HG02588 (cell line): ENCODE data around the gene GRAMD1A.
"Not testable (repeated sequence)": the region's sequence is repeated elsewhere in the genome, so short reads cannot be mapped to it uniquely, and the experiment has no call there.

Source experiments
- ATAC-seq: cut with Tn5 transposase; IDR thresholded peaks from one replicate; pipeline ENCODE4 v1.9.1; 2021; ENCODE audit warnings: mild to moderate bottlenecking, moderate library complexity; ENCODE audit not compliant: unreplicated experiment

GRAMD1A gene

GRCh38 chr19:34976611-34977010 lies 23.5 kb upstream of the GRAMD1A start:
- no peak for ATAC-seq

- no peak for ATAC-seq
Observed at GRCh38 chr19:34979819-34980640, 20.1 kb upstream of the GRAMD1A start.

GRCh38 chr19:34982275-34982674 lies 17.8 kb upstream of the GRAMD1A start:
- no peak for ATAC-seq

GRCh38 chr19:34983786-34984185 lies 16.3 kb upstream of the GRAMD1A start:
- ATAC-seq: no peak

GRCh38 chr19:34984287-34984686 lies 15.8 kb upstream of the GRAMD1A start:
- ATAC-seq: no peak

GRCh38 chr19:34985249-34986022 lies 14.7 kb upstream of the GRAMD1A start:
- ATAC-seq: no peak

- no peak for ATAC-seq
Observed at GRCh38 chr19:34988119-34988518, 12.0 kb upstream of the GRAMD1A start.

GRCh38 chr19:34989298-34989697 lies 10.8 kb upstream of the GRAMD1A start:
- no peak for ATAC-seq

GRCh38 chr19:34990578-34991192 lies 9.4 kb upstream of the GRAMD1A start:
- no peak for ATAC-seq

- no peak for ATAC-seq
Observed at GRCh38 chr19:34991542-34992333, 8.4 kb upstream of the GRAMD1A start.

- ATAC-seq: not testable (repeated sequence)
Observed at GRCh38 chr19:34992582-34992981, 7.5 kb upstream of the GRAMD1A start.

- ATAC-seq: no peak
Observed at GRCh38 chr19:34994286-34994642, 5.9 kb upstream of the GRAMD1A start.

- no peak for ATAC-seq
Observed at GRCh38 chr19:34994643-34995541, 5.2 kb upstream of the GRAMD1A start.

- ATAC-seq: no peak
Observed at GRCh38 chr19:34995551-34995950, 4.6 kb upstream of the GRAMD1A start.

- ATAC-seq: no peak
Observed at GRCh38 chr19:34997071-34997617, 3.0 kb upstream of the GRAMD1A start.

GRCh38 chr19:34998224-34998623 lies 1.9 kb upstream of the GRAMD1A start:
- not testable (repeated sequence) for ATAC-seq

- ATAC-seq: no peak
Observed at GRCh38 chr19:34998777-34999497, 1.2 kb upstream of the GRAMD1A start.

- no peak for ATAC-seq
Observed at GRCh38 chr19:35000338-35000646, 169 bp downstream of the GRAMD1A start.
